GM18858 (cell line): ENCODE results near the gene ANKH.

Experiments
- ATAC-seq: cut with Tn5 transposase; IDR thresholded peaks from one replicate; pipeline ENCODE4 v1.9.1; 2021; ENCODE audit not compliant: unreplicated experiment

ANKH gene

GRCh38 chr5:14720236-14720923, 151.2 kb downstream of the ANKH start:
- ATAC-seq = no peak

- ATAC-seq = no peak
Observed at GRCh38 chr5:14718778-14719177, 152.8 kb downstream of the ANKH start.

DNA sequence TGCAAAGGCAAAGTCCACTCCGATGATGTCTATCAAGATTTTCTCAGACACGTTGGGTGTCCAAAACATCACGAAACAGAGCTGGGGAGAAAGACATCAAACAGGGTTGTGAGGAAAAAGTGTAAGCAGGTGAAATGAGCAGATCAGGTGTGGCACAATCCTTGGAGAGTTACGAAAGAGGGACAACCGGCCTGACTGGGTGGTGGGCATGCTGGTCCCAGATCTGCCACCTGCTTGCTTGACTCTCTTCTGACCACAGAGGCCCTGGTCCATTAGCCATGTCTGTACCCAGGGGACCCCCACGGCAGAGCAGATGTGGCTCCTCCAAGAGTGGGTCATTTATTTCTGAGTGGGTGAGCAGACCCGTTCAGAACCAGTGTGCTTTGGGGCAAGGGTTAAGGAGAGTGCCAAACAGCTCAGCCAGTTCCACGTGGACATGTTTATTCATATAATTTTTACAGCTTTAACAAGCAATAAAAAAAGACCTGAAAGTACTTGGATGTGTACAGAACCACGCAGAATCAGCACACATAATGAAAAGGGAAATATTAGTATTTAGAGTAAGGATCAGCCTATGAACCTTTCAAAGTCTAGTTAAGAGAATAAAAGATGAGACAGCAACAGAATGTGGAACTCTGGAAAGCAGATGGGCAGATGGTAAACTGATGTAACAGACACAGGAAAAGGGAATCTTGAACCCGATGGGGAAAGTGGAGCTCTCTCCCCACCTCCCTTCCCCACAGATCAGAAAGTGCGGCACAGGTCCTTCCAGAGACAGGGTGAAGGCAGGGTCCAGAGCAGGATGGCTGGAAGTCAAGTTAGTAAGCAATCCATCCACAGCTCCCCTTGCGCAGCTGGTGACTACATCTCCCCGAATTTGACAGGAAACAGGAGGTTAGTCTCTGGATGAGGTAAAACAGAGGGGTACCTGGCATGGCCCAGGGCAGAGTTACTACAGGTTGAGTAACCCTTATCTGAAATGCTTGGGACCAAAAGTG, 154.5 kb downstream of the ANKH start:
- no peak for ATAC-seq

- no peak for ATAC-seq
Observed at GRCh38 chr5:14715481-14715880, 156.1 kb downstream of the ANKH start.

DNA sequence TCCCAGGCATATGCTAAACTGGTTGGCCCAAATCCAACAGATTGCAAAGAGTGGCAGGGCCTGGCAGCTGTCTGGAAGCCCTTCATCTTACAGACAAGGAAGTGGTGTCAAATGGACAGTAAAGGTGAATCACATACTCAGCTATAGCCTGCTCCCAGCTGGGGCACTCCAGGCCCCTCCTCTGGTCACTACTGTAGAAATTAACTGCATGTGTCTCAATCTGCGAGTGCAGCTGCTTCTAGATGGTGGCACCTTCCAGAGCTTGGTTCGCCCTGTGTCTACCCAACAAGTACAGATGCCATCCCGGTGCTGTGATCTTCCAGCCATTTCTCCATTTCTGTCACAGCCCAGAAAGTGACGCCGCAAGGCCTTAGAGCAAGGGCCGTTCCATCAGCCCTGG, 156.9 kb downstream of the ANKH start:
- no peak for ATAC-seq

DNA sequence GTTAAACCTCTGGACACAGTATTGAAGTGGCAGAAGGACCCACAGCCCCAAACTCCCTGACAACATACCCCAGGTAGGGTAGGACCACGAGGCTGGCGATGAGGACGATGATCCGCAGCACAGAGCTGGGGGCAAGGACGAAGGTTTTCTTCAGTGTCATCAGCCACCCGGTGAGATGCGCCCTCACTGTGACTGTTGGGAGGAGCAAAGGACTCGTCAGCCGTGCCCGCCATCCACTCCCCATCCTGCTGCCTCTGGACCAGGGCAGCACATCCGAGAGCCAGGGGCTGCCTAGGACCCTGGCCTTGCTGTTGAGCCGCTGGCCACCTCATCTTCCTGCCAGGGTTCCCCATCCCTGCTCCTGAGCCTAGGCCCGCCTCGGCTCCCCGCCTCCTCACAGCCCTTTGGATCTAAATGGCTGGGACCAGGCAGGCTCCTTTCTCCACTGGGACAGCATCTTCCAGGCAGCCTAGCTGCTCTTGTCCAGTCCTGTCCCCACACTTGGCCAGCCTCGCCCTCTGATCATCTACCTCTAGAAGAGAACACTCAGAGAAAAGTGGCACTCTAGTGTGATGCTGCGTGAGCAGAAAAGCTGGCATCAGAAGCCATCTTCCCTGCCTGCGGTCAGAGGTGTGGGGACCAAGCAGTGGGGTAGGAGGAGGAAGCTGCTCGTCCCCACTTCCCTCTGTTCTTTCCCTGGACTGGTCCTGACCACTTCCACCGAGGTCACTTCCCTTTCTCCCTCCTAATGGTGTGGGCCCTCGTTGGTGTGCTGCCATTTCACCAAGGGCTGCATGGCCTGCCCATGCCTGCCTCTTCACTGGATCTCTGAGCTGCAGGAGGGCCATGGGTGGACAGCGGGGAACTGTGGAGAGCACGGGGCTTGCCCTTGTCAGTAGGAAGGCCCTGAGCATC, 157.8 kb downstream of the ANKH start:
- ATAC-seq = no peak

DNA sequence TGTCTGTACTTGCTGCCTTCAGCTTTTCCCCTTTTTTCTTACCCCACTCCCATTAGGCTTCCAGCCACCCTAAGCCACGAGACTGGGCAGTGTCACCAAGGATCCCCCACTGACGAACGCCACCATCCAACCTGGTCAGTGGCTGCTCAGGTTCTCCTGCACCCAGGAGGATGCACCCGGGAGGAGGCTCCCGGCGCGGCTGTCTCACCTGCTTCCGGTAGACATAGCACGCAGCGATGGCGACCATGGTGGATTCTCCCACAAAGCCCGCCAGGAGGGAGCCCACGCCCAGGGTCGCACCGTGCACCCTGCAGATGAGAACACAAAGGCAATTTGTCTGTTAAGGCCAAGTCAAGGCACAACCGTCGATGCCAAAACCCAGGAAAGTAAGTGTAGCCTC, 158.9 kb downstream of the ANKH start:
- ATAC-seq = no peak

DNA sequence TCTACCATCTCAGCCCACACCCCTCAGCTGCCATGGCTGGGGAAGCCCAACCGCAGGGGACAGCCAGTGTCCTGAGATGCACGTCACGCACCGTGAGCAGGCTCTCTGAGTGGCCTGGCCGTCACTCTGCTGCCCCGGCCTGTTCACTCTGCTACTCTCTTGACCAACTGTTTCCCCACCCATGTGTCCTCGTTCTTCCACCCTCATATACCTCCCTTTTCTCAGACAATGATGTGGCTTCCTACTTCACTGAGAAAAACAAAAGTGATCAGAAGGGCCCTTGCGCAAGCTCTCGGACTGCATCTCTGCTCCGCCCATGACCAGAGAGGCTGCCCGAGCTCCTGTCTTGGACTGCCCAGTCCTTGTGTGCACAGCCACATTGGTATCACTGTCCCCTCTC, 159.4 kb downstream of the ANKH start:
- no peak for ATAC-seq

DNA sequence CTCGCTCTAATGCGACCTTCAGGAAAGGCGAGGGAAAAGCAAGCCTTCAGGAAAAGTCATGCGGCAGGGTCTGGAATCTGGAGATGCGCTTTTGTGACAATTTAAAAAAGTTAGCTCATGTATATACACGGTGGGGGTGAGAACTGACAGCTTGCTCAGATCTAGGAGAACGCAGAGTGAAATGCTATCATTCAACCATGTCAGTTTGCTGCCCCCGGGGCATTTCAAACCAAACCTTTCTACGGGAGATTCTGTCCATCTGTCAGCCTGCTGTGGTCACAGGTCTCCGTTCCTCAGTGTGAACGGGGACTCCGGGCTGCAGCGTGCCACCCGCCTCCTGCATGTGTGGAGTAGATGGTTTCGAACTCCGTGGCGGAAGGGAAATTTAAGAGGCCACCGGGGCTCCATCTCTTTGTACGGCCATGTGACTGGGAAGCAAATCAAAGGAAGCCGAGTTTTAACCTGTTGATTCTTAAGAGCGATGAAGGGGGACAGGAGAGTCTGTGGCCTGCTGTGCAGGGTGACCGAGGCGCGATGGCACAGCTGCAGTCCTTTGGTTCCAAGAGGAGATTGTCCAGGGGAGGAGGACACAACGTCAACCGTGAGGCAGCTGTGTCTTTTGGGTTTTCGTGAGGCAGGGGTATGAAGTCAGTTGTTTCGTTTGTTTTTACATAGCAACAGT, 161.1 kb downstream of the ANKH start:
- ATAC-seq = no peak

DNA sequence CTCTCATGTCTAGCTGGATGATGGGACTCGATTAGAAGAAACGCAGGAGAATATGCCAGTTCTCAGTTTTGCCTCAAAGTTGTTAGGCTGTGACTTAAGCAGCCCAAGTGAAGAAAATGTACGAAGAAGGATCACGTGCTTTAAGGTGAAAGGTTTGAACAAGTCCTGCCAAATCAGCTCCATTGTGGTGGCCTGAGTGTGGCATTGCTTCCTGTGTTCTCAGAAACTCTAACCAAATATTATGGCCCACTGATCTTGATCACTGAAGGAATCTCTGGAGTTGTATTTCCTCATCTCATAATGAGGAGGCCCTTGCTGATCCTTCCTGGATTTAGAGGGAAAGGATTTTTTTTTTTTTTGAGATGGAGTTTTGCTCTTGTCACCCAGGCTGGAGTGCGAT, 163.0 kb downstream of the ANKH start:
- ATAC-seq = no peak

- ATAC-seq = no peak
Observed at GRCh38 chr5:14707811-14708390, 163.7 kb downstream of the ANKH start.

DNA sequence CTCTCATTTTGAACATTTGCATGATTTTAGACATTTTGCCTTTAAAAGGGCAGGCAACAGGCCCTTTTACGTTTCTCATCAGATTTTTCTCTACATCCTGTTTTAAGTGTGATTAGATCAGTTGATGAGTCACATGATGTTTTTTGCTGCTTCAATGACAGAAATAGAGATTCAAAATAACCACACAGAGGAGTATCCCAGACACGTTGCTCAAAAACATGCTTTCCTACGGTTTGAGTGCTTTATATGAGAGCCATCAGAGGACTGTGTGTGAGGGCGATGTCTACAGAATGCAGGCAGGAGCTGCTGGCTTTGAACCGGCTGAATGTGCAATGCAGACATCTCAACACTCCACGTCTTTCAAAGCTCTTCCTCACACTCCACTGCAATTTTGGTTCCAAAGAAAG, 165.0 kb downstream of the ANKH start:
- no peak for ATAC-seq

DNA sequence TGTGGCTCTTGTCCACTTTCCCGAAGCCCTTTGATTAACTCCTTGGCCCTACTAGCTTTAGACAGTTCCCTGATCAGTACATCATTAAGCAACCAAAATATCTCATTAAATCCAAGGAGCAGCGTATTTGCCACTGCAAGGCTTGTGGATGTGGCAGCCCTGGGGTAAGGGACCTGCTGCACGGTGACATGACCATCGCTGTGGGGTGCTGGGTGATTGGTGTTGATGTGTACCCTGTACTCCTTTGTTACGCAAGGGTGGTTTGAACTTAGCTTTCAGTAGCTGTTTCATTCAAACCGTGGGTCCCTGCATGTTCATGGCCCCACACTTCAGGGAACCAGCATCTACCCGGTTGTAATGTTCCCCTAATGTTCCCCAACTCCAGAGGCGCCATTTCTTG, 166.0 kb downstream of the ANKH start:
- ATAC-seq = no peak

DNA sequence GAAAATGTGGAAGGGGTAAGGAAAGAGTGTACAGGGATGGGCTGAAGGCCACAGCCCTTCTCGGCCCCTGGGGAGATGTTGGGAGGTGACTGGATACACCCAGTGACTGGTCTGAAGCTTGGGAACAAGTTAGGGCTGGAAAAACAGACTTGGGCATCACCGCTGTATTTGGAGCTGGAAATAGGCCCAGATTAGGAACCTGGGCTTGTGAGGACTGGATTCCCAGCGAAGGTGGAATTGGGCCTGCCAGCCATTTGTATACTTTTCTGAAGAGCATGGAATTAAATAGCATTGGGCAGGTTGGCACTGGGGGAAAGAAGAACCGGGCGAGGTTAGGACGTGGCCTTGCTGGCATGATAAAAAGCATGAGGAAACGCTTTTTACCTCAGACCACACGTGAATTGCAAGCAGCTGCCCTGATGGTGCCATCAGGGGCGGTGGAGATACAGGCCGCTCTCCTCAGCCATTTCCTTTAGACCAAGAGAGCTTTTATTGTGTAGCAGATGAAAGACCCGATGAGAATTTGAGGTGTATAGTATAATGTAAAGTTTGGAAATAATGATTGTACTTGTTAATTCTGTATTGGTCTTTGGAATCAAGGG, 169.2 kb downstream of the ANKH start:
- no peak for ATAC-seq

DNA sequence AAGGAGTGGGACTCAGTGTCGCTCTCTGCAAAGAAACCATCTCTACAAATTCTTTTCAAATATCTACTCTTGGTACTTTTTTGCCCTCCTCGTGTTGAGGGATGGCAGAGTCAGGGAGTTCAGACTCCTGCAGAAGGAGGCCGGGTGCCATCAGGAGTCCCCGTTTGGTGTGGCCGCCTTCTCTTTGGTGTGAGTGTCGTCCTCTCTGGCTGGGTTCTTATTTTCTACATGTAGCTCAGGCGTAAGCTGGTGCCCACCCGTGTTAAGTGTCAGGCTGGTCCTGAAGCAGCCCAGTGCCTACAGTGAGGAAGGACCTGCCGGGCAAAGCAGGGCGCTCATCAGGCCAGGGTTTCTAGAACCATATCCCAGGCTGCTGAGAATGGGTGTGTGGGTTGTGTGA, 170.0 kb downstream of the ANKH start:
- no peak for ATAC-seq

DNA sequence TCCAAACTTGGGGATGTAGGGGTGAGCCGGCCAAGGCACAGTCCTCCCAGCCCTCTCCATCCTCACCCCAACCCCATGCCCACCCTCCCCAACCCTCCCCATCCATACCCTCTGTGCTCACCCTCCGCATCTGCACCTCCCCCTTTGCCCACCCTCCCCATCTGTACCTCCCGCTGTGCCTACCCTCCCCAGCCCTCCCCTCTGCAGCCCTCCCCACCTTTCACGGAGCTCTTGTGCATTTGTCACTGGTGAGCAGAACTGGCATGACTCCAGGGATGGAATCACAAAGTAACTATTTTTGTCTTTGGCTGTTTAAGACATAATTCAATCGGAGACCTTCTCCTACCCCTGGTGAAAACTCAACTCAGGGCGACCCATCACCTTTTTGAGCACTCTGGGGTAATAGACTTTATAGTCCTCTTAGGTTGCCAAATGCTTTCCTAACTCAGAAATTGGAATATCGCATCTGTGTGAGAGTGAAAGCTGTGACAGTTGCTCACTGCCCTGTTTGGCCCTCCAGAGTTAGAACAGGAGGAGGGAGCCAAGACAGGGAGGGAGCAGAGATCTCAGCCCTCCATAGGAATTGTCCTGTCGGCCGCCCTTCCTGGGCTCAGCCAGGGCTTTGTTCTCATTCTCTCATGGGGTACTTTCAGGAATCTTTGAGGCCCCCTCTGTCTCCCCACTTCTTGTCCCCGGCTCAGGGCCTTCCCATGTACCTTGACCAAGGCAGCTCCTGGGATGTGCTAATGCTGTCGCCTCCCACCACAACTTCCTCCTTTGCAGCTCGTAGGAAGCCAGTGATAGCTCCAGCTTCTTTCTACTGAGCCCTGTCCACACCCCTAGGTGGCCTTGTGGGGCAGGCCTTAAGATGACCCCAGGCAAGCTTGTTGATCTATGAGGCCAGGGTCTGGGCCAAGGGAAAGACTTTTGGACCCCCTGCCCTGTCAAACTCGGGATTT, 170.8 kb downstream of the ANKH start:
- no peak for ATAC-seq

DNA sequence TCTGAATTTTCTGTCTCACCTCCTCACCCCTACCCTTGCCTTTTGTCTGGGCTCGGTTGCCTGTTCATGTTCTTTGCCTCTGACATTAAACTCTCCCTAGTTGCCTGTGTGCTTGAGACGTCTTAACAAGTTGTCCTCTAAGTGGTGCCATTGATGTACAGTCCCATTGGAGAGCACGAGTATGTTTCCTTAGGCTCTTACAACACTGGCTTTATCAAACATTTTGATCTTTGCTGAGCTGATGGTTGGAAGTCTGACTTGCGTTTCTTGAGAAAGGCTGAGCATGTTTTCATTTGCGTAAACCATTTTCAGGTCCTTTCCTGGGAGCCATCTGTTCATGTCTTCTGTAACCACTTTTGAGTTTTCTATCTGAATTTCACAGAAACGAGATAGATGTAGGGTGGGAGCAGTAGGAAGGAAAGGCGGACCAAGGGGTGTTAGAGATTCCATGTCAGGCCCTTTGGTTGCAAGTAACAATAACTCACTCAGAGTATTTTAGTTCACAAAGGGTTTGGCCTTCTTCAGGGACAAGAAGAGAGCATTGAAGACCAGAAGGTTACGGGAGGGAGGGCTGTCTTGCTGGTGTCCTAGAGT, 171.7 kb downstream of the ANKH start:
- no peak for ATAC-seq

GRCh38 chr5:14699159-14699558, 172.4 kb downstream of the ANKH start:
- no peak for ATAC-seq
